ENCODE data around the gene CACNA1G. TPM values are rescaled to one million over a fixed set of nuclear protein-coding genes. Genes with fewer than 3 reads are reported as not detected.

Gene CACNA1G
- total RNA-seq, 1 experiment from 2014 or later, result 0.13 TPM

DNA sequence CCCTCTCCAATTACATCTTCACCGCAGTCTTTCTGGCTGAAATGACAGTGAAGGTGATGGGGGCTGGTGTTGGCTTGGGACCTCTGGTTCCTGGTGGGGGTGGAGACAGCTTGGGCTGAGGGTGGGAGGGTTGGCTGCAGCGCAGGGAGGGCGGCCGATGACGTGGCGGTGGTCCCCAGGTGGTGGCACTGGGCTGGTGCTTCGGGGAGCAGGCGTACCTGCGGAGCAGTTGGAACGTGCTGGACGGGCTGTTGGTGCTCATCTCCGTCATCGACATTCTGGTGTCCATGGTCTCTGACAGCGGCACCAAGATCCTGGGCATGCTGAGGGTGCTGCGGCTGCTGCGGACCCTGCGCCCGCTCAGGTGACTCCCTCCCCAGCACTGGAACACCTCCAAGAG, 42.3 kb downstream of the CACNA1G start:
- Histone ChIP-seq H3K4me3 (no peak overlapping the region), H3K4me1 (replicated peaks) (no peaks in the 10 kb centered on the region), H3K9me3 (replicated peaks) (no peaks in the 10 kb centered on the region), H3K27me3 (replicated peaks) (peaks cover 33% of the 10 kb centered on the region), H3K36me3 (no peaks in the 10 kb centered on the region), H3K27ac (no peak overlapping the region)
- no peak for DNase-seq (ENCODE audit: low read depth in 1 of 2, low spot score in 2 of 2)

GRCh38 chr17:50603340-50603739, 42.8 kb downstream of the CACNA1G start:
- H3K27ac ChIP-seq, result no peak overlapping the region
- no peak for DNase-seq (ENCODE audit: low read depth in 1 of 2, low spot score in 2 of 2)
- H3K4me3 ChIP-seq, result no peak overlapping the region
- H3K27me3 ChIP-seq (replicated peaks), result peaks cover 32% of the 10 kb centered on the region
- H3K9me3 ChIP-seq (replicated peaks), result no peaks in the 10 kb centered on the region
- no peaks in the 10 kb centered on the region for H3K36me3 ChIP-seq
- no peaks in the 10 kb centered on the region for H3K4me1 ChIP-seq (replicated peaks)

- no peaks in the 10 kb centered on the region for H3K4me1 ChIP-seq (replicated peaks)
- no peak overlapping the region for H3K27ac ChIP-seq
- H3K4me3 ChIP-seq, result no peak overlapping the region
- DNase-seq (ENCODE audit: low read depth in 1 of 2, low spot score in 2 of 2), result no peak
- no peaks in the 10 kb centered on the region for H3K36me3 ChIP-seq
- peaks cover 37% of the 10 kb centered on the region for H3K27me3 ChIP-seq (replicated peaks)
- H3K9me3 ChIP-seq (replicated peaks), result no peaks in the 10 kb centered on the region
Observed at GRCh38 chr17:50604513-50604912, 44.0 kb downstream of the CACNA1G start.

DNA sequence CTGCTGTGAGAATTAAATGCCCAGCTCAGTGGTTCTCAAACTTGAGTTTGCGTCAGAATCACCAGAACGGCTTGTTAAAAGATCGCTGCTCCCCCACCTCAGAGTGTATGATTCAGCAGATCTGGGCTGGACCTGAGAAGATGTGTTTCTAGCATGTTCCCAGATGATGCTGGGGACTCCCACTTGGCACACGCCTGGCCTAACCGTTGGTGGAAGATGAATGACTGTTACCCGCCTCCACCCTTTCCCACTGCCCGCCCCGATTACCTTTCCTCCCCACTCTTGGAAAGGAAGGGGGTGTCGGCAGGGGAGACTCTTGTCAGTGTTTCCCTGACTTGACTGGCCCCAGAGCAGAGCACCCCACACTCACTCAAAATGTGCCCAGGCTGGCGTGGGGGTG, 44.9 kb downstream of the CACNA1G start:
- Histone ChIP-seq H3K27me3 (replicated peaks) (peaks cover 38% of the 10 kb centered on the region), H3K36me3 (no peaks in the 10 kb centered on the region), H3K27ac (no peak overlapping the region), H3K9me3 (replicated peaks) (no peaks in the 10 kb centered on the region), H3K4me1 (replicated peaks) (no peaks in the 10 kb centered on the region), H3K4me3 (no peak overlapping the region)
- DNase-seq (ENCODE audit: low read depth in 1 of 2, low spot score in 2 of 2), result no peak

- Histone ChIP-seq H3K27ac (no peak overlapping the region), H3K36me3 (no peaks in the 10 kb centered on the region), H3K27me3 (replicated peaks) (peaks cover 30% of the 10 kb centered on the region), H3K9me3 (replicated peaks) (no peaks in the 10 kb centered on the region), H3K4me1 (replicated peaks) (no peaks in the 10 kb centered on the region), H3K4me3 (no peak overlapping the region)
- no peak for DNase-seq (ENCODE audit: low read depth in 1 of 2, low spot score in 2 of 2)
Observed at GRCh38 chr17:50607522-50608175, 47.1 kb downstream of the CACNA1G start.

- Histone ChIP-seq H3K4me3 (no peak overlapping the region), H3K4me1 (replicated peaks) (no peaks in the 10 kb centered on the region), H3K36me3 (no peaks in the 10 kb centered on the region), H3K9me3 (replicated peaks) (no peaks in the 10 kb centered on the region), H3K27ac (no peak overlapping the region), H3K27me3 (replicated peaks) (peaks cover 26% of the 10 kb centered on the region)
- DNase-seq (ENCODE audit: low read depth in 1 of 2, low spot score in 2 of 2), result no peak
Observed at GRCh38 chr17:50608700-50609379, 48.3 kb downstream of the CACNA1G start.

DNA sequence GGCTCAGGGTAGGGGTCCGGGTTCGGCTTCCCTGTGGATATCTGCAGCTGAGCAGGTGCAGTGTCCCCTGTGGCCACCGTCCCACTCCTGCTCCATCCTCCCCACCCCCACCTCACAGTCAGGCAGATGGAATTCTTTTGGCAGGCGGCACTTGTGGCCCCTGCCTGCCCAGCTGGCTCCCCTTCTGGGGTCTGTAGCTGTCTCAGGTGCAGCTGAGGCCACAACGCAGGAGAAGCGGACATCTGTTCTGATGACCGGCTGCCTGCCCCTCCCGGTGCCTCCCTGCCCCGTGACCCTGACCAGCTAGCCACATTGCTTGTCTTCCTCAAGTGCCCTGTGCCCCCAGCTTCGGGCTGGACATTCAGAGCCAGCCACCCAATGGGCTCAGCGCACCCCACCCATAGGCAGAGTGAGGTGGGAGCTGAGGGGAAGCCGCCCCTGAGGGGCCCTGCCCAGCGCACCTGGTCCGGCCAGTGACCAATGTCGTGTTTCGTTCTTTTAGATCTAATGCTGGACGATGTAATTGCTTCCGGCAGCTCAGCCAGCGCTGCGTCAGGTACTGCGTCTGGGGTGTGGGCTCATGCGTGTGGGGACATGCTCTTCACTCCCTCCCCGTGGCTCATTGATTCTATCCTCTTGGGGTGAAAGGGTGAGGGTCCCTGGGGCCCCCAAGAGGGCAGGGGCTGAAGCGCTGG, 49.0 kb downstream of the CACNA1G start:
- no peaks in the 10 kb centered on the region for H3K36me3 ChIP-seq
- DNase-seq (ENCODE audit: low read depth in 1 of 2, low spot score in 2 of 2), result no peak
- no peaks in the 10 kb centered on the region for H3K9me3 ChIP-seq (replicated peaks)
- H3K27ac ChIP-seq, result no peak overlapping the region
- H3K4me1 ChIP-seq (replicated peaks), result no peaks in the 10 kb centered on the region
- H3K27me3 ChIP-seq (replicated peaks), result peaks cover 26% of the 10 kb centered on the region
- H3K4me3 ChIP-seq, result no peak overlapping the region

GRCh38 chr17:50611634-50612033, 51.1 kb downstream of the CACNA1G start:
- Histone ChIP-seq H3K9me3 (replicated peaks) (no peaks in the 10 kb centered on the region), H3K27ac (no peak overlapping the region), H3K4me3 (no peak overlapping the region), H3K36me3 (no peaks in the 10 kb centered on the region), H3K4me1 (replicated peaks) (no peaks in the 10 kb centered on the region), H3K27me3 (replicated peaks) (peaks cover 17% of the 10 kb centered on the region)
- DNase-seq (ENCODE audit: low read depth in 1 of 2, low spot score in 2 of 2), result no peak

DNA sequence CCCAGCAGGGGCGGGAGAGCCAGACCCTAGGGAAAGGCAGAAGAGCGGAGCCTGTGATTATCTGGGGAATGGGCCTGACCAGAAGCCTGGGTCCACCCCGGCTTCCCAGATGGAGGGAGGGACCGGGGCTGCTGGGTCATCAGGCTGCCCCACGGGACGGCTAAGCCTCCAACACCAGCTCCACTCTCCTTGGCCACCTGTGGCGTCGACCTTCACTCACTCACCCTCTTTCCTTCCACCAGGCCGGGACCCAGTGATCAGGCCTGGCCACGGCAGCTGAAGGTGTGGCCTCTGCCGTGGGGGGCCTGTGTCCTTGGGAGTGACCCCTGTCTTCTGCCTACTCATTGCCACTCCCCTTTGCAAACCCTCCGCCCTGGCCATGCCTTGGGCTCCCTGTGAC, 51.8 kb downstream of the CACNA1G start:
- peaks cover 14% of the 10 kb centered on the region for H3K27me3 ChIP-seq (replicated peaks)
- no peak overlapping the region for H3K27ac ChIP-seq
- no peaks in the 10 kb centered on the region for H3K36me3 ChIP-seq
- H3K9me3 ChIP-seq (replicated peaks), result no peaks in the 10 kb centered on the region
- no peak for DNase-seq (ENCODE audit: low read depth in 1 of 2, low spot score in 2 of 2)
- H3K4me3 ChIP-seq, result no peak overlapping the region
- no peaks in the 10 kb centered on the region for H3K4me1 ChIP-seq (replicated peaks)

- Histone ChIP-seq H3K9me3 (replicated peaks) (no peaks in the 10 kb centered on the region), H3K36me3 (no peaks in the 10 kb centered on the region), H3K27ac (no peak overlapping the region), H3K27me3 (replicated peaks) (peaks cover 14% of the 10 kb centered on the region), H3K4me1 (replicated peaks) (no peaks in the 10 kb centered on the region), H3K4me3 (no peak overlapping the region)
- DNase-seq (ENCODE audit: low read depth in 1 of 2, low spot score in 2 of 2), result no peak
Observed at GRCh38 chr17:50613007-50613992, 52.8 kb downstream of the CACNA1G start.

- peaks cover 4% of the 10 kb centered on the region; the same call in 1 of the 2 replicates for H3K4me1 ChIP-seq (replicated peaks)
- H3K9me3 ChIP-seq (replicated peaks), result no peaks in the 10 kb centered on the region
- no peak overlapping the region for H3K4me3 ChIP-seq
- no peak overlapping the region for H3K27ac ChIP-seq
- H3K27me3 ChIP-seq (replicated peaks), result peaks cover 8% of the 10 kb centered on the region
- H3K36me3 ChIP-seq, result no peaks in the 10 kb centered on the region
- DNase-seq (ENCODE audit: low read depth in 1 of 2, low spot score in 2 of 2), result no peak
Observed at GRCh38 chr17:50614471-50615051, 54.0 kb downstream of the CACNA1G start.

- no peak for DNase-seq (ENCODE audit: low read depth in 1 of 2, low spot score in 2 of 2)
- Histone ChIP-seq H3K27ac (no peak overlapping the region), H3K4me3 (no peak overlapping the region), H3K36me3 (no peaks in the 10 kb centered on the region), H3K4me1 (replicated peaks) (peaks cover 4% of the 10 kb centered on the region; the same call in 1 of the 2 replicates), H3K9me3 (replicated peaks) (no peaks in the 10 kb centered on the region), H3K27me3 (replicated peaks) (no peaks in the 10 kb centered on the region; the same call in 1 of the 2 replicates)
Observed at GRCh38 chr17:50615828-50616227, 55.3 kb downstream of the CACNA1G start.

DNA sequence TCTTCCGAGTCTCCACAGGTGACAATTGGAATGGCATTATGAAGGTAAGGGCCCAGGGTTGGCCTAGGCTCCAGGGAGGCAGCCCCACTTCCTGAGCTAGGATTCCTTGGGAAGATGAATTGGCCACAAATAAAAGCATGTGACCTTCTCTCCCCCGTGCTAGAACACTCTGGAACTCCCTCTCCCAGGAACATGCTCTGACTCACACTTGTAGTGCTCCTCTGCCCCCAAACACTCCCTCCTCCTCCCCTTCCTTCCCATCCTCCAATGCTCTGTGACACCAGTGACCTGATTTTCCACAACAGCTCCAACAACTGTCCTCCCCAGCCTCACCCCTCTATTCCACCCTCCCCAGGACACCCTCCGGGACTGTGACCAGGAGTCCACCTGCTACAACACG, 57.8 kb downstream of the CACNA1G start:
- Histone ChIP-seq H3K36me3 (no peaks in the 10 kb centered on the region), H3K4me1 (replicated peaks) (peaks cover 4% of the 10 kb centered on the region; the same call in 1 of the 2 replicates), H3K9me3 (replicated peaks) (no peaks in the 10 kb centered on the region), H3K27me3 (replicated peaks) (no peaks in the 10 kb centered on the region), H3K27ac (no peak overlapping the region), H3K4me3 (no peak overlapping the region)
- no peak for DNase-seq (ENCODE audit: low read depth in 1 of 2, low spot score in 2 of 2)
